GM23248 (cell line): ENCODE measurements around the gene CDRT4.

Experiments used
- EZH2 ChIP-seq: fragments of 200-600 bp; sonication (generic); IDR thresholded peaks from 2 replicates; pipeline ENCODE4 v1.6.1; 2018; ENCODE audit warnings: antibody characterized with exemption, mild to moderate bottlenecking; ENCODE audit not compliant: insufficient read depth, poor library complexity, severe bottlenecking
- EZH2phosphoT487 ChIP-seq: fragments of 200-600 bp; sonication (generic); IDR thresholded peaks from 2 replicates; pipeline ENCODE4 v1.6.1; 2018; ENCODE audit warnings: antibody characterized with exemption, moderate library complexity, mild to moderate bottlenecking, low read depth; ENCODE audit not compliant: insufficient read depth

- TF ChIP-seq EZH2, result no peak
- no peak for TF ChIP-seq EZH2phosphoT487
Measured at GRCh38 chr17:15472891-15473290, 5.5 kb upstream of the CDRT4 start.
